ENCODE results near the gene TREX2.

The TREX2 gene

DNA sequence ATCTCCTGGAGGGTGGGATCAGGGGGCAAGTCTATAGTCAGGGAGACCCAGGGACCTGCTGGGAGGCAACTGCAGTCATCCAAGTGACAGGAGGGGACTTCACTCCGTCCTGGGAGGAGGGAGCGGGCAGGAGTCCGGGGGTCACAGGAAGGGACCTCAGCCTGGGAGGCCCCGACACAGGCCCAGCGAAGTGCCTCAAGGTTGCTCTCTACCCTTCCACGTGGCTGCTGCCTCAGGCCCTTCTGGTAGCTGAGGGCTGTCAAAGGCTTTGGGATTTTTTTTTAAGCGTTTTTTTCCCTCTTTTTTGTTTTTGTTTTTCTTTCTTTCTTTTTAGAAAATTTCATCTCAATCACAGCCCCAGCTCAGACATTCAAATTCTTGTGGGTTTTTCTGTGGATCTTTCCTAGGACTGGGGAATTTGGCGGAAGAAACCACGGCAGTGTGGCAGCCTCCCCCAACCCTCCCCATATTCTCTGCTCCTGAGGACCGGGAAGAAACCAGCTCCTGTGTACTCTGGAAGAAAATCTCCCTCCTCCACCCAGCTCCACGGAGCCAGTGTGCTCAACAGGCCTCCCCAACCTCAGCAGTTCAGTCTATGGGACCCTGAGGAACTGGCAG, 25.9 kb upstream of the TREX2 start:
- no peak for DNase-seq (ENCODE audit: low read depth)
- TF ChIP-seq, protein P1, sequence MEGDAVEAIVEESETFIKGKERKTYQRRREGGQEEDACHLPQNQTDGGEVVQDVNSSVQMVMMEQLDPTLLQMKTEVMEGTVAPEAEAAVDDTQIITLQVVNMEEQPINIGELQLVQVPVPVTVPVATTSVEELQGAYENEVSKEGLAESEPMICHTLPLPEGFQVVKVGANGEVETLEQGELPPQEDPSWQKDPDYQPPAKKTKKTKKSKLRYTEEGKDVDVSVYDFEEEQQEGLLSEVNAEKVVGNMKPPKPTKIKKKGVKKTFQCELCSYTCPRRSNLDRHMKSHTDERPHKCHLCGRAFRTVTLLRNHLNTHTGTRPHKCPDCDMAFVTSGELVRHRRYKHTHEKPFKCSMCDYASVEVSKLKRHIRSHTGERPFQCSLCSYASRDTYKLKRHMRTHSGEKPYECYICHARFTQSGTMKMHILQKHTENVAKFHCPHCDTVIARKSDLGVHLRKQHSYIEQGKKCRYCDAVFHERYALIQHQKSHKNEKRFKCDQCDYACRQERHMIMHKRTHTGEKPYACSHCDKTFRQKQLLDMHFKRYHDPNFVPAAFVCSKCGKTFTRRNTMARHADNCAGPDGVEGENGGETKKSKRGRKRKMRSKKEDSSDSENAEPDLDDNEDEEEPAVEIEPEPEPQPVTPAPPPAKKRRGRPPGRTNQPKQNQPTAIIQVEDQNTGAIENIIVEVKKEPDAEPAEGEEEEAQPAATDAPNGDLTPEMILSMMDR (IDR thresholded peaks at IDR 0.05; ENCODE audit: low read depth, low read length, missing control alignments) = no peak

DNA sequence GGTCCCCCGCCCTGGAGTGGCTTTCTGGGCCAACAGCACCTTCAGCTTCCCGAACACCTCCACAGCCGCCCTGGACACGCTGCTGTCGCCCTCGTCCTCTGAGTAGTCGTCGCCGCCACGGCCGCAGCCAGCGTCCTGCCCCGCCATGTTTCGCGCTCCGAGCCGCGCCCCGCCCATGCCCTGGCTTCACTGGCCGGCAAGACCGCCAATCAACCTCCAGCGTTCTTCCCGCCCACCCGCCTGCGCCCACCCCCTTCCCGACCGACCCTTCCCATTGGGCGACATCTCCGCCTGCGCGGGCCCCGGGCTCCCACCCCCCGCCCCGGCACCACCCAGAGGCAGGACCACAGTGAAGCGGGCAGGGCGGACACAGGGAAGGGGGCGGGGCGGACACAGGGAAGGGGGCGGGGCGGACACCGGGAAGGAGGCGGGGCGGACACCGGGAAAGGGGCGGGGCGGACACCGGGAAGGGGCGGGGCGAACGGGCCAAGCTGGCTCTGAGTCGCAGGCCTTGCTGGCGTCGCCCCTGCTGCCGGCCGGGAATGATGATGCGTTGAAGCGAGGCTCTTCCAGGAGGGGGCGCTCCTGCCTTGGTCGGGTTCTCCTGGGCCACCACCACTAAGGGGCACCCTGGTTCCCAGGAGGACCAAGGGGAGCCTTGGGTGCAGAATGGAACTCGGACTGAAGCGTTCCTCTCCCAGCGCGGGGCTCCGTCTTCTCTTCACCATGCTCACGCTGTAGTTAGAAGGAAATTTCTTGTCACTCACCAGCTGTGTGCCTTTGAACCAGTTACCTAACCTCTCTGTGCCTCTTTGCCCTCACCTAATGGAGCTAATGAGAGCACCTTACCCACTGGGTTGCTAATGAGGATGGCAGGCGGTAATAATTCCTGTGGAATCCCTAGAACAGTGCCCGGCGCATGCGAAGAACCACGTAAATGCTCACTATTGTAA, 24.8 kb upstream of the TREX2 start, which contains the start of gene HAUS7:
Gene HAUS7, minus strand, starts transcription at position 166 of the 953 bp plus-strand sequence. Its CDS starts 19 bp downstream, at position 147.
- TF ChIP-seq, protein P1 (IDR thresholded peaks at IDR 0.05; ENCODE audit: low read depth, low read length, missing control alignments) = peak; percentile 68
- peak within 1 kb of the TSS; percentile 72 for H3K4me3 ChIP-seq (ENCODE audit: low read depth, low read length)
- peak; percentile 55 for DNase-seq (ENCODE audit: low read depth)

More for the DNA sequence above, 25.9 kb upstream of the TREX2 start:
- H3K4me3 ChIP-seq (ENCODE audit: low read depth, low read length) = no peak overlapping the region

DNA sequence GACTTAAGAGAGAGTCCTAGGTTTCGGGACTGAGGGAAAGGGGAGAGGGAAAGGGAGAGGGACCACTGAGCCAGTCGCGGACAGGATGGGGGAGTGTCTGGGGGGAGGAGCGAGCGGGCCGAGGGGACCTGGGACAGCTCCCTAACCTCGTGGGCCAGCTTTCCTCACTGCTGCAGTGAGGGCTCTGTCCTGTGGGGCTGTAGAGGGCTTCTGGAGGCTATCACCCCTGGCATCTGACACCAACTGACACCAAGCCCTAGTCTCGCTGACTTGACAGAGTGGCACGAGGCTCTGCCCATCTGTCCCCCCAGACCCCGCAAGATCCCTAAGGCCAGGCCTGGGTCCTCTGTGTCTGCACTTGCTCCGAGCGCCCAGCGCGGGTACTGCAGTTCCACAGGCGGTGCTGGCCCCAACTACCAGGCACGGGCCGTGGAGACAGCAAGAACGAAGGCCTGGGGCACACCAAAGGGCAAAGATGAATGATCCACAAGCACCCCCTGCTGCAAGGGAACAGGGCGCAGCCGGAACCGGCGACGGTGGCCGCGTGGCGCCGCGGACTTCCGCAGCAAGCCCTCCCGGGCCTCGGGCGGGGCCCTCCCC, 24.1 kb upstream of the TREX2 start:
- TF ChIP-seq, protein P1 (IDR thresholded peaks at IDR 0.05; ENCODE audit: low read depth, low read length, missing control alignments) = peak; percentile 11
- no peak for DNase-seq (ENCODE audit: low read depth)
- H3K4me3 ChIP-seq (ENCODE audit: low read depth, low read length) = peak overlapping the region; percentile 72

DNA sequence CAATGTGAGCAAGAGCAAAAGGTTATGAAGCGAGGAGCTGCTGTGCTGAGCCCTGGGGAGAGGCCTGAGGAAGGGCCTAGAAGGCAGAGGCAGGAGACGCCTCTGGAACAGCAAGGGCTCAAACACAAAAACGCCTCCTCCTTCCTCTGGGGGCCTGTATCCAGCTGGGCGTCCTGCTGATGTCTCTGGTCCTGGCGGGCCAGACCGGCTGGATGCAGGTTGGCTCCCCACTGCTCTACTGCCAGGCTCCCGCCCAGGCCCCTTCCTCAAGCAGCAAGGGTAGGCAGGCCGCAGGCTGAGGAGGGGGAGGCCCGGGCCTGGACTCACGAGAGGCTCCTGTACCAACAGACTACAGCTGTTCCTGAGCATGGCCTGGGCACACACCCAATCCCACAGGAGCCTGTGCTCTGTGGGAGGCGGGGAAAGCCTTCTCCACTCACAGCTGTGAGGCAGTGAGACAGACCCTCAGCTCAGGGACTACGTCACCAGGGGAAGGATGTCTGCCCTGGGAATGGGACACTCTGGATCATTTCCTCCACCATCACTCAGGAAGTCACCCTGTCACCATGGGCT, 22.2 kb upstream of the TREX2 start:
- no peak overlapping the region for H3K4me3 ChIP-seq (ENCODE audit: low read depth, low read length)
- TF ChIP-seq, protein P1 (IDR thresholded peaks at IDR 0.05; ENCODE audit: low read depth, low read length, missing control alignments) = no peak
- DNase-seq (ENCODE audit: low read depth) = no peak

DNA sequence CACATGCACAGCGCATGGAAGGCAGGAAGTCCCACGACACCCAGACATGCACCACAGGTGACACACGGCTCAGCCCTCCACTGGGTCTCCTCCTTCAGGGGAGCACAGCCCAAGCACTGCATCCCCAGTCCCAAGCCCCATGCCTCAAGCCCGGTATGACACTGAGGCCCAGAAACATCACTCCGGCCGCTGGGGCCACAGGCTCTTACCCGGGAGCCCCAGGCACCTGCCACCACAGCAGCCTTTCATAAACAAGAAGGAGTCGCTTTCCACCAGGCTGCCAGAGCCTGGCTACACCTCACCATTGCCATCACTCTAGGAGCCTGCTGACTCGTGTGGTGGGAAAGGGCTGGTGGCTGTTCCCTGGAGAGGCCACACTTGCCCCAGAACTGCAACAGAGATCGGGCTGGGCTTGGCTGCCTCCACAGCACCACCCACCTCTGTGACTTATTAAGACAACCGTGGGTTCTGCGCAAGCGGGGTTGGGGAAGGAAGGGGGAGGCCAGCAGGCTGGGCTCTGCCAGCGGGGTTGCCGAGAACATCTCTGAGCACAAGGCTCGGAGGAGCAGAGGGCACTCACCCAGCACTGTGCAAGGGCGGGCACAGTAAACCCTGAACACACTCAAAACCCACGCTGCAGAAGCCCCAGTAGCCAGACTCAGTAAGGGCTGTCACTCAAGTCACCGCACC, 20.0 kb upstream of the TREX2 start:
- TF ChIP-seq, protein P1 (IDR thresholded peaks at IDR 0.05; ENCODE audit: low read depth, low read length, missing control alignments) = no peak
- no peak overlapping the region for H3K4me3 ChIP-seq (ENCODE audit: low read depth, low read length)
- DNase-seq (ENCODE audit: low read depth) = no peak

DNA sequence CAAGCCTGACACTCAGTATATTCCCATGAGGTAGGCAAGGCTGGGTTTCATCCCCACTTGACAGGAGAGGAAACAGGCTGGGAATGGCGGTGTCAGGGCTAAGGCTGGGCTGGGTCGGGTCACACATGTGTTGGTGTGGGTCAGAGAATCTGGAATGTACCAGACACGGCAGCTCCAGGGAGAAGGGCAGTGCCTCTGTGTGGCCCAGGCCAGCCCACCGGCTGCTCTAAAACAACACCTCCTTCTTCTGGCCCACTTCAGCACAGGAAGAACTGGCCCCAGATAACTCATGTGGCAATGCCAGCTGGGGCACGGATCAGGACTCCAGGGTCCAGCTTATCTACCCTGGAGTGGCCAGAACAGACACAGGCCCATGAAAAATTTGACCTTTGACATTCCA, 18.3 kb upstream of the TREX2 start:
- H3K4me3 ChIP-seq (ENCODE audit: low read depth, low read length) = no peak overlapping the region
- TF ChIP-seq, protein P1 (IDR thresholded peaks at IDR 0.05; ENCODE audit: low read depth, low read length, missing control alignments) = no peak

More for the DNA sequence above, 18.3 kb upstream of the TREX2 start:
- DNase-seq (ENCODE audit: low read depth) = no peak

Data from GM12864 (cell line).